Measurements from ENCODE around the gene CRELD1.

CRELD1 gene, protein sequence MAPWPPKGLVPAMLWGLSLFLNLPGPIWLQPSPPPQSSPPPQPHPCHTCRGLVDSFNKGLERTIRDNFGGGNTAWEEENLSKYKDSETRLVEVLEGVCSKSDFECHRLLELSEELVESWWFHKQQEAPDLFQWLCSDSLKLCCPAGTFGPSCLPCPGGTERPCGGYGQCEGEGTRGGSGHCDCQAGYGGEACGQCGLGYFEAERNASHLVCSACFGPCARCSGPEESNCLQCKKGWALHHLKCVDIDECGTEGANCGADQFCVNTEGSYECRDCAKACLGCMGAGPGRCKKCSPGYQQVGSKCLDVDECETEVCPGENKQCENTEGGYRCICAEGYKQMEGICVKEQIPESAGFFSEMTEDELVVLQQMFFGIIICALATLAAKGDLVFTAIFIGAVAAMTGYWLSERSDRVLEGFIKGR

DNA sequence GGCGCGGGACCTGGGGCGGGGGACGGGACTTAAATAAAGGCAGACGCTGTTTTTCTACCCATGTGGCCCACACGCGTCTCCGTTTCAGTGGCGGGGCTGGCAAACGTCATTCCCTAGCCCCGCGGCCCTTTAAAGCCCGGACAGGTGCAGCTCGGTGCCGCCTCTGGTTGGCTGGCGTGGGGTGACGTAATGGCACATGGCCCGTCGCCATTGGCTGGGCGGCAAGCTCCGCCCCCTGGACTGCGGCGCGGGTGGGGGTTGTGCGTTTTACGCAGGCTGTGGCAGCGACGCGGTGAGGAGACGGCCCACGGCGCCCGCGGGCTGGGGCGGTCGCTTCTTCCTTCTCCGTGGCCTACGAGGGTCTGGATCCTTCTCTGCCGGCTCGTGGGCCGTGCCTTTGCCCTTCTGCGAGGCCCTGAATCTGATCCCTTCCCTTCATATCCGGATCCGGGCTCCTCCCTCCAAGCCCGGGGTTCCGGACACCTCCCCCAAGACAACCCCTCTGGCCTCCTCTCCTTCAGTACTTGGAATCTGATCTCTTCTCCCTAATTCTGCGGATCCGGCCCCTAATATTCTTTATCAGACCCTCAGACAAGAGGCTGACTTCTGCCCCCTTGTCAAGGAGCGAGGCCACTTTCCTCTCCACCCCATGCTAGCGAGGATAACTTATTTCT lies at the start of gene CRELD1:
CRELD1 (plus strand) TSS at position 274 of the 674 bp plus-strand sequence. CDS start 605 bp downstream, outside the sequence.
- peak; percentile 65 for DNase-seq (ENCODE audit: low read depth)
- H3K4me3 ChIP-seq (ENCODE audit: low read depth, low read length): peak within 1 kb of the TSS; percentile 67
- TF ChIP-seq, protein P1, sequence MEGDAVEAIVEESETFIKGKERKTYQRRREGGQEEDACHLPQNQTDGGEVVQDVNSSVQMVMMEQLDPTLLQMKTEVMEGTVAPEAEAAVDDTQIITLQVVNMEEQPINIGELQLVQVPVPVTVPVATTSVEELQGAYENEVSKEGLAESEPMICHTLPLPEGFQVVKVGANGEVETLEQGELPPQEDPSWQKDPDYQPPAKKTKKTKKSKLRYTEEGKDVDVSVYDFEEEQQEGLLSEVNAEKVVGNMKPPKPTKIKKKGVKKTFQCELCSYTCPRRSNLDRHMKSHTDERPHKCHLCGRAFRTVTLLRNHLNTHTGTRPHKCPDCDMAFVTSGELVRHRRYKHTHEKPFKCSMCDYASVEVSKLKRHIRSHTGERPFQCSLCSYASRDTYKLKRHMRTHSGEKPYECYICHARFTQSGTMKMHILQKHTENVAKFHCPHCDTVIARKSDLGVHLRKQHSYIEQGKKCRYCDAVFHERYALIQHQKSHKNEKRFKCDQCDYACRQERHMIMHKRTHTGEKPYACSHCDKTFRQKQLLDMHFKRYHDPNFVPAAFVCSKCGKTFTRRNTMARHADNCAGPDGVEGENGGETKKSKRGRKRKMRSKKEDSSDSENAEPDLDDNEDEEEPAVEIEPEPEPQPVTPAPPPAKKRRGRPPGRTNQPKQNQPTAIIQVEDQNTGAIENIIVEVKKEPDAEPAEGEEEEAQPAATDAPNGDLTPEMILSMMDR (IDR thresholded peaks at IDR 0.05; ENCODE audit: low read depth, low read length, missing control alignments): no peak
- in situ Hi-C loops (cut with HindIII; ENCODE audit: low sequenced_read_pairs): loop anchor here (5.0 kb wide), 1 partner anchor 51 kb away; the partner anchor contains the start of gene CIDEC

DNA sequence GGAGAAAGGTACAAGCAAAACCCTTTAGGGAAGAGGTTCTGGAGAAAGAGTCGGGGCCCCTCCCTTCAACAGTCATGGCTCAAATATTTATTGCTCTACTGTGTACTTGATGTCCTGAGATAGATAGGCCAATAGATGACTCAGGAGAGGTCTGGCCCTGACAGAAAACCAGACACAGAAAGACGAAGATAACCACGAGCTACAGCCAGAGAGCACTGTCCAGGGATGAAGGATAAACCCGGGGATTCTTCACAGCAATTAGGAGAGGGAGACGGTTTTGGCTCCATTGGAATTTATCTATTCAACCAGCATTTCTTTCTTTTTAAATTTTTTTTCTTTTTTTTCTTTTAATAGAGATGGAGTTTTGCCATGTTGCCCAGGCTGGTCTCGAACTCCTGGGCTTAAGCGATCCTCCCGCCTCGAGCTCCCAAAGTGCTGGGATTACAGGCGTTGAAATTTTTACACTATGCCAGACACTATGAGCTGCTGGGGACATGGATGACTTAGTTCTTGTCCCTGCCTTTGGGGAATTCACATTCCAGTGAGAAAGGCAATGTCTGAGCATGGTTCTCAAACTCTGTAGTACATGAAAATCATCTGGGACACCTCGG lies 49.0 kb upstream of the CRELD1 start:
- in situ Hi-C loops (cut with HindIII; ENCODE audit: low sequenced_read_pairs): loop anchor here (5.0 kb wide), 1 partner anchor 48 kb away; the partner anchor contains the start of gene CRELD1
- DNase-seq (ENCODE audit: low read depth): no peak
- no peak overlapping the region for H3K4me3 ChIP-seq (ENCODE audit: low read depth, low read length)
- TF ChIP-seq, protein P1 (IDR thresholded peaks at IDR 0.05; ENCODE audit: low read depth, low read length, missing control alignments): no peak

DNA sequence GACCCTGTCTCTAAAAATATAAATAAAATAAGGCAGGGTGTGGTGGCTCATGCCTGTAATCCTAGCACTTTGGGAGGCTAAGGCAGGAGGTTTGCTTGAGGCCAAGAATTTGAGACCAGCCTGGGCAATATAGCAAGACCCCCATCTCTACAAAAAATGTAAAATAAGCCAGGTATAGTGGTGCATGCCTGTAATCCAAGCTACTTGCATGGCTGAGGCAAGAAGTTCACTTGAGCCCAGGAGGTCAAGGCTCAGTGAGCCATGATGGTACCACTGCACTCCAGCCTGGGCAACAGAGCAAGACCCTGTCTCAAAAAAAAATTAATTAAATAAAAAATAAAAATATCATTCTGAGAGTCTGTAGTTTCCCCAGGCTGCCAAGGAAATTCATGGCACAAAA lies 47.3 kb upstream of the CRELD1 start:
- in situ Hi-C loops (cut with HindIII; ENCODE audit: low sequenced_read_pairs): no loop called here
- H3K4me3 ChIP-seq (ENCODE audit: low read depth, low read length): no peak overlapping the region
- DNase-seq (ENCODE audit: low read depth): no peak
- TF ChIP-seq, protein P1 (IDR thresholded peaks at IDR 0.05; ENCODE audit: low read depth, low read length, missing control alignments): no peak

DNA sequence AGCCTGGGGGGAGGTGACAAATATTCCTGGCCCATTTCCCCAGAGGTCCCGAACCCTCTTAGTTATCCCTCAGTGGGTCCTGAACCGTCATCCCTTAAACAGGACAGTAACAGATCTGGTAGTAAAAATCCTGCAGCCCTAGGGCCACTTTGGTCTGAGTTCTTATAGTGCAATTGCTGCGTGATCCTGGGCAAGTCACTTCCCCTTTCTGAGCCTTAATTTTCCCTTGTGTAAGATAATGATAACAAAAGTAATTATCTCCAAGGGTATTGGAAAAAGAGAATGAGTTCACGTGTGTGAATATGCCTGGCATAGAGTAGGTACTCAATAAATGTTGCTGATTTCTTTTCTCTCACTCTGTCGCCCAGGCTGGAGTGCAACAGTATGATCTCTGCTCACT lies 46.2 kb upstream of the CRELD1 start:
- in situ Hi-C loops (cut with HindIII; ENCODE audit: low sequenced_read_pairs): no loop called here
- DNase-seq (ENCODE audit: low read depth): no peak
- TF ChIP-seq, protein P1 (IDR thresholded peaks at IDR 0.05; ENCODE audit: low read depth, low read length, missing control alignments): no peak
- H3K4me3 ChIP-seq (ENCODE audit: low read depth, low read length): no peak overlapping the region

DNA sequence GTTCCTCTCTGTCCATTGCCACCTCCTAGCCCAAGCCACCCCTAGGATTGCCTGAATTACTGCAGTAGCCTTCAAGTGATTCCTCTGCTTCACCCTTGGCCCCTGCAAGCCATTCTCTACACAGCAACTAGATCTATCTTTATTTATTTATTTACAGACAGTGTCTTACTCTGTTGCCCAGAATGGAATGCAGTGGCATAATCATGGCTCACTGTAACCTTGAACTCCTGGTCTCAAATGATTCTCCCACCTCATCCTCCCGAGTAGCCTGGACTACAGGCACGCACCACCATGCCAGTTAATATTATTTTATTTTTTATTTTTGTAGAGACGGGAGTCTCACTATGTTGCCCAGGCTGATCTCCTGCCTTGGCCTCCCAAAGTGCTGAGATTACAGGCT lies 45.1 kb upstream of the CRELD1 start:
- in situ Hi-C loops (cut with HindIII; ENCODE audit: low sequenced_read_pairs): no loop called here
- DNase-seq (ENCODE audit: low read depth): no peak
- TF ChIP-seq, protein P1 (IDR thresholded peaks at IDR 0.05; ENCODE audit: low read depth, low read length, missing control alignments): no peak

DNA sequence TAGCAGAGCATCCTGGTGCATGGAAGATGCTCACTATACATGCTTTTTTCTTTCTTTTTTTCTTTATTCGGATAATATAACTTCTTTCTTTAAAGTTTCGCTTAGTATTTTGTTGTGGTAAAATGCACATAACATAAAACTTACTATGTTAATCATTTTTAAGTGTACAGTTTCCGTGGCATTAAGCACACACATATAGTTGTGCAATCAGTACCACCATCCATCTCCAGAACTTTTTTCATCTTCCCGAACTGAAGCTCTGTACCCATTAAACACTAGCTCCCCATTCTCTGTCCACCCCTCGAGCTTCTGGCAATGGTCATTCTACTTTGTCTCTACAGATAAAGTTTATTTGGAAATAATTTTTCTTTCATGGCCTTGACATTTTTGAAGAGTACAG lies 44.2 kb upstream of the CRELD1 start:
- in situ Hi-C loops (cut with HindIII; ENCODE audit: low sequenced_read_pairs): no loop called here
- TF ChIP-seq, protein P1 (IDR thresholded peaks at IDR 0.05; ENCODE audit: low read depth, low read length, missing control alignments): no peak
- no peak for DNase-seq (ENCODE audit: low read depth)
- H3K4me3 ChIP-seq (ENCODE audit: low read depth, low read length): no peak overlapping the region

More for the DNA sequence above, 45.1 kb upstream of the CRELD1 start:
- no peak overlapping the region for H3K4me3 ChIP-seq (ENCODE audit: low read depth, low read length)
